Thyroid gland (tissue), 4 donors: ENCODE results near the gene ITGB1BP1. TPM values are rescaled to one million over a fixed set of nuclear protein-coding genes. Genes with fewer than 3 reads are reported as not detected.

Source experiments
- DNase-seq, 2 donors: peaks; one replicate each; pipeline ENCODE4 v3.0.0-alpha.2; 2019
- H3K27ac ChIP-seq, 3 donors: fragments of 200-600 bp; sonication (generic); 1 replicate in 2 of 3; 2 replicates in 1 of 3; pipeline ENCODE4 v1.5.1; 2016 to 2019; ENCODE audit warnings: mild to moderate bottlenecking in 1 of 3, moderate library complexity in 1 of 3
- H3K27me3 ChIP-seq: fragments of 200-600 bp; sonication (generic); one replicate; pipeline ENCODE4 v1.5.1; 2019
- H3K36me3 ChIP-seq, 2 donors: fragments of 200-600 bp; sonication (generic); one replicate each; pipeline ENCODE4 v1.5.1; 2016 to 2019
- H3K4me1 ChIP-seq, 2 donors: fragments of 200-600 bp; sonication (generic); one replicate each; pipeline ENCODE4 v1.5.1; 2017 to 2019
- H3K4me3 ChIP-seq, 3 donors: fragments of 200-600 bp; sonication (generic); replicated peaks in 1 of 3; 1 replicate in 2 of 3; 2 replicates in 1 of 3; pipeline ENCODE4 v1.5.1; 2016; ENCODE audit warnings: mild to moderate bottlenecking in 1 of 3
- H3K9me3 ChIP-seq: fragments of 200-600 bp; sonication (generic); one replicate; pipeline ENCODE4 v1.5.1; 2017
- POLR2A ChIP-seq, 2 donors: fragments of 450-650 bp; IDR thresholded peaks; one replicate each; pipeline ENCODE4 v1.6.1; 2017; ENCODE audit warnings: antibody characterized with exemption in 2 of 2, mild to moderate bottlenecking in 2 of 2, moderate library complexity in 1 of 2
- WGBS, 2 donors: methylation state at CpG; one replicate each; pipeline ENCODE4 v1.1.5; 2017; 5-methylcytosine and 5-hydroxymethylcytosine counted together
- intact Hi-C: fragments of 100-400 bp; cut with DNase I; formaldehyde crosslinking; loops from one replicate; pipeline ENCODE4 v1.15.1; 2023
- total RNA-seq, 4 donors: library from RNA; depleted of rRNA; stranded (reverse); fragments of >200 nt; gene quantifications; one replicate each; pipeline ENCODE4 v1.2.3, GENCODE V29; 2016
- TF ChIP-seq, protein P1 (sequence below), 6 experiments: fragments of 200-600 bp in 3 of 6; fragments of 450-650 bp in 3 of 6; sonication (generic) in 3 of 6; IDR thresholded peaks; one replicate each; pipeline ENCODE4 v1.5.1; 2016 to 2019; ENCODE audit warnings: antibody characterized with exemption in 6 of 6, mild to moderate bottlenecking in 2 of 6, inconsistent platforms in 1 of 6, moderate library complexity in 1 of 6

The ITGB1BP1 gene
- total RNA-seq, 4 donors from 2014 or later, result 39.4 to 73.4 (median 45.8) TPM

DNA sequence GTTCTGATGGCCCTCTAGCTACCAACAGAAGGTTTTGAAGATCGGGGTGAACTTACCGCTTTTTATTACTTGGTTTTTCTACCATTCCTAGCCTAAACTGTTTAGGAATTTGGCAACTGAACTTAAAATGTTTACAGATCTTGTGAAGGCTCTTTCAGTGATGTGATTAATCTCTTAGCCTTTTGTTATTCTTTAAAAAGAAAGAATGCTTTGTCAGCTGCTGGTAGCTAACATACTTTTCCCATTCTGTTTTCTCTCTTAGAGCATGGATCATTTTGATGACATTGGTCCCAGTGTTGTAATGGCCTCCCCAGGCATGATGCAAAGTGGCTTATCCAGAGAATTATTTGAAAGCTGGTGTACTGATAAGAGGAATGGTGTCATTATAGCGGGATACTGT lies 18.2 kb upstream of the ITGB1BP1 start:
- DNase-seq, result no peak
- Histone ChIP-seq H3K9me3 (no peaks in the 10 kb centered on the region), H3K4me1 (no peaks in the 10 kb centered on the region), H3K27ac (no peak overlapping the region), H3K27me3 (no peaks in the 10 kb centered on the region), H3K36me3 (peaks cover 24 to 44% of the 10 kb centered on the region in 2 donors), H3K4me3 (no peak overlapping the region)
- no peak for TF ChIP-seq POLR2A (IDR thresholded peaks at IDR 0.05)
- TF ChIP-seq, protein P1, sequence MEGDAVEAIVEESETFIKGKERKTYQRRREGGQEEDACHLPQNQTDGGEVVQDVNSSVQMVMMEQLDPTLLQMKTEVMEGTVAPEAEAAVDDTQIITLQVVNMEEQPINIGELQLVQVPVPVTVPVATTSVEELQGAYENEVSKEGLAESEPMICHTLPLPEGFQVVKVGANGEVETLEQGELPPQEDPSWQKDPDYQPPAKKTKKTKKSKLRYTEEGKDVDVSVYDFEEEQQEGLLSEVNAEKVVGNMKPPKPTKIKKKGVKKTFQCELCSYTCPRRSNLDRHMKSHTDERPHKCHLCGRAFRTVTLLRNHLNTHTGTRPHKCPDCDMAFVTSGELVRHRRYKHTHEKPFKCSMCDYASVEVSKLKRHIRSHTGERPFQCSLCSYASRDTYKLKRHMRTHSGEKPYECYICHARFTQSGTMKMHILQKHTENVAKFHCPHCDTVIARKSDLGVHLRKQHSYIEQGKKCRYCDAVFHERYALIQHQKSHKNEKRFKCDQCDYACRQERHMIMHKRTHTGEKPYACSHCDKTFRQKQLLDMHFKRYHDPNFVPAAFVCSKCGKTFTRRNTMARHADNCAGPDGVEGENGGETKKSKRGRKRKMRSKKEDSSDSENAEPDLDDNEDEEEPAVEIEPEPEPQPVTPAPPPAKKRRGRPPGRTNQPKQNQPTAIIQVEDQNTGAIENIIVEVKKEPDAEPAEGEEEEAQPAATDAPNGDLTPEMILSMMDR (IDR thresholded peaks at IDR 0.05), result no peak
- WGBS, 2 donors, result 58 to 76% methylated on average over 3 of the region's 3 CpGs
- intact Hi-C loops, result no loop called here

DNA sequence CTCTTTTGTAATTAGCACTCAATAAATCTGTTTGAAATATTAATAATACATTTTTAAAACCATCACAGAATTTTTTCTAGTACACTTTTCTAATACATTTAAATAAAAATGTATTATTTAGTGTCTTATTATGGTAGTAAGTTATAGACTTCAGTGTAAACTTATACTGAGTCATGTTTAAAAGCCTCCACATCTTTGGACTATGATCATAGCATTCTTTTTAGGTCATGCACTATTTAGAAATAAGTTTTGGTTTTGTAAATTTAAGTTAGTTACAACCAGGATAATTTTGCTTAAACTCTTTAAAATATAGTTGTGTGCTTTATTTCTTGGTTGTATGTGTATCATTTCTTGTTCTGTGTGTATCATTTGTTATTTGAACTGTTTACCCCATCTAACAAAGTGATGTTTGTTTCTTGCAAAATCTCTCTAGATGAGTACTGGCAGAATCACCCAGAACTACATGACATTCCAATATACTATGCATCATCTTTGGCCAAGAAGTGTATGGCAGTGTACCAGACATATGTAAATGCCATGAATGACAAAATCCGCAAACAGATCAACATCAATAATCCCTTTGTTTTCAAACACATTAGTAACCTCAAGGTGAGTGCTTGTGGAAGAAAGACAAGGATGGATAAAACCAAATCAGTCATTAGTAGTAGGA lies 16.9 kb upstream of the ITGB1BP1 start:
- Histone ChIP-seq H3K4me1 (no peaks in the 10 kb centered on the region), H3K9me3 (no peaks in the 10 kb centered on the region), H3K27me3 (no peaks in the 10 kb centered on the region), H3K4me3 (no peak overlapping the region), H3K27ac (no peak overlapping the region), H3K36me3 (peaks cover 28 to 44% of the 10 kb centered on the region in 2 donors)
- no peak for DNase-seq
- TF ChIP-seq, protein P1 (IDR thresholded peaks at IDR 0.05), result no peak
- TF ChIP-seq POLR2A (IDR thresholded peaks at IDR 0.05), result no peak
- WGBS, 2 donors, result 93 to 100% methylated on average over 1 of the region's 1 CpG
- intact Hi-C loops, result no loop called here

DNA sequence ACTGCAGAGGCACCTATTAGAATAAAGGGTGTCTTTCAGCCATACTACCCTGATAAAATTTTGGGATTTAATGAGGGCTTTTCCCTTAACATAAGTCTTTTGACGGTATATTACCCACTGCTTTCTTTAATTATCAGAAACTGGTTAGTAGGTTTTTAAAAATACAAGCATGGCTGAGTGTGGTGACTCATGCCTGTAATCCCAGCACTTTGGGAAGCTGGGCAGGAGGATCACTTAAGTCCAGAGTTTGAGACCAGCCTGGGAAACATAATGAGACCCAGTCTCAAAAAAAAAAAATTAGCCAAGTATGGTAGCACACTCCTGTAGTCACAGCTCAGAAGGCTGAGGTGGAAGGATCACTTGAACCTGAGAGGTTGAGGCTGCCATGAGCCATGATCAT lies 16.2 kb upstream of the ITGB1BP1 start:
- no peak for TF ChIP-seq POLR2A (IDR thresholded peaks at IDR 0.05)
- TF ChIP-seq, protein P1 (IDR thresholded peaks at IDR 0.05), result no peak
- intact Hi-C loops, result no loop called here
- no peaks in the 10 kb centered on the region for H3K4me1 ChIP-seq
- no peak overlapping the region for H3K4me3 ChIP-seq
- peaks cover 28 to 43% of the 10 kb centered on the region in 2 donors for H3K36me3 ChIP-seq
- H3K9me3 ChIP-seq, result no peaks in the 10 kb centered on the region
- WGBS, 2 donors, result 100% methylated on average over 1 of the region's 1 CpG
- H3K27ac ChIP-seq, result no peak overlapping the region
- H3K27me3 ChIP-seq, result no peaks in the 10 kb centered on the region
- no peak for DNase-seq

DNA sequence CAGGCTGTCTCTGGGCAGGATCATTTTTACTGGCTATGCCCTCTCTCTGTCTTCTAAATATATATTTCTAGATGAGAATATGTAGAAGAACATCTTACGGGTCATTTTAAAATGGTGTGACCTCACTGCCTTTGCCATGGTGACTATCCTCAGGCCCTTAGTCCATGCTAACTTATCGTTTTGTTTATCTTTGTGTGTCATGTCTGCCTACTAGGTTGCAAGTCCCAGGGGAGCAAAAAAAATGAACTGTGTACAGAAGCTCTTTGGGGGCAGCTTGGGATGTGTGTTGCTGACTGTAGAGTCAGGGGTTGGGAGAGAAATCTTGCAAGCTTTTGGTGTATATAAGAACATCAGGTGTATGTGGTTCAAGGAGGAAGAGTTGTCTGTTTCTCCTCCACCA lies 11.2 kb upstream of the ITGB1BP1 start:
- no peak for TF ChIP-seq POLR2A (IDR thresholded peaks at IDR 0.05)
- H3K9me3 ChIP-seq, result no peaks in the 10 kb centered on the region
- peaks cover 36 to 49% of the 10 kb centered on the region in 2 donors for H3K36me3 ChIP-seq
- WGBS, 2 donors, result 58 to 90% methylated on average over 2 of the region's 2 CpGs
- intact Hi-C loops, result no loop called here
- no peaks in the 10 kb centered on the region for H3K4me1 ChIP-seq
- H3K27ac ChIP-seq, result no peak overlapping the region
- H3K27me3 ChIP-seq, result no peaks in the 10 kb centered on the region
- DNase-seq, result no peak
- H3K4me3 ChIP-seq, result no peak overlapping the region

DNA sequence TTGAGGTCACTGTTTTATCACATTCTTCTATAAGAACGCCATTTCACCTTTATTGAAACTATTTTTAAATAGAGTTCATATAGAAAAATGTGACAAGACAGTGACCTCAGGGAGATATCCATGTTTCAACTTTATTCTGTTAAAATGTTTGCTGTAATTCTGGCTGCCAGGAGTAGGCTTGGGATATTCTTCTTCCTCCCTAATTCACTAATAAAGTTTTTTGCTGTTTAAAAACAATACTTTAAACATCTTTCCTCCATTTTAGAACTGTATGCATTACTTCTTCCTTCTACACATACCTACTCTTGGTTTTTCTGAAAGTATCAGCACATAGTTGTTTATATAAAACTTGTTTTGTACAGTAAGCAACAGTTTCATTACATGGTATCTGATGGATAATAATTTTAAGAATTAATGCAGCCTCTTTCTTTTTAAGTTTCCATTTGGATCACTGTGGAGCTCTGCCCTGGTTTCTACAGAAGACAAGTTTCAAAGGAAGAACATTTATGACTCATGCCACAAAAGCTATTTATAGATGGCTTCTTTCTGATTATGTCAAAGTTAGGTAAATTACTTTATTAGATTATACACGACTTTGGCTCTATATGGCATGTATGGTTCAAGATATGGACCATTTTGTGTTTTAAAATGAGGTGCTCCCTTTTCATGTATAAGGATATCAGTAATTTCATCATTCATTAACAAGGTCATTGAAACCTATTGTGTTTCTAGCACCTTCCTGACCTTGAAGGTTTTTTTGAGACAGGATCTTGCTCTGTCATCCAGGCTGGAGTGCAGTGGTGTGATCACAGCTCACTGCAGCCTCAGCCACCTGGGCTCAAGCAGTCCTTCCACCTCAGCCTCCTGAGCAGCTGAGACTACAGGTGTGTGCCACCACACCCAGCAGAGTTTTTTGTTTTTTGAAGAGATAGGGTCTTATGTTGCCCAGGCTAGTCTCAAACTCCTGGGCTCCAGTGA lies 7.3 kb upstream of the ITGB1BP1 start:
- Histone ChIP-seq H3K4me1 (no peaks in the 10 kb centered on the region), H3K4me3 (no peak overlapping the region), H3K9me3 (no peaks in the 10 kb centered on the region), H3K27me3 (no peaks in the 10 kb centered on the region), H3K36me3 (peaks cover 27 to 39% of the 10 kb centered on the region in 2 donors), H3K27ac (no peak overlapping the region)
- WGBS, 2 donors, result 86 to 92% methylated on average over 2 of the region's 2 CpGs
- no peak for DNase-seq
- intact Hi-C loops, result no loop called here
- TF ChIP-seq POLR2A (IDR thresholded peaks at IDR 0.05), result no peak
- TF ChIP-seq, protein P1 (IDR thresholded peaks at IDR 0.05), result no peak
